Sigmoid colon (tissue), 7 donors: ENCODE data around the gene CDKN2C. TPM values are rescaled to one million over a fixed set of nuclear protein-coding genes. Genes with fewer than 3 reads are reported as not detected.
"Not testable (repeated sequence)": the region's sequence is repeated elsewhere in the genome, so short reads cannot be mapped to it uniquely, and the experiment has no call there.

ENCODE experiments used
- DNase-seq: peaks from one replicate; pipeline ENCODE4 v3.0.0-alpha.2; 2019
- H3K27ac ChIP-seq, 4 donors: fragments of 200-600 bp; sonication (generic); one replicate each; pipeline ENCODE4 v1.5.1; 2016 to 2019; ENCODE audit warnings: mild to moderate bottlenecking in 1 of 4
- H3K27me3 ChIP-seq, 3 donors: fragments of 200-600 bp; sonication (generic); one replicate each; pipeline ENCODE4 v1.5.1; 2019; ENCODE audit warnings: mild to moderate bottlenecking in 1 of 3
- H3K36me3 ChIP-seq, 4 donors: fragments of 200-600 bp; sonication (generic); one replicate each; pipeline ENCODE4 v1.5.1; 2016 to 2019
- H3K4me1 ChIP-seq, 4 donors: fragments of 200-600 bp; sonication (generic); one replicate each; pipeline ENCODE4 v1.5.1; 2017 to 2019
- H3K4me3 ChIP-seq, 4 donors: fragments of 200-600 bp; sonication (generic); one replicate each; pipeline ENCODE4 v1.5.1; 2017 to 2019; ENCODE audit warnings: mild to moderate bottlenecking in 2 of 4, moderate library complexity in 1 of 4
- H3K9me3 ChIP-seq, 4 donors: fragments of 200-600 bp in 3 of 4; sonication (generic) in 3 of 4; one replicate each; pipeline versions ENCODE4 v1.5.1 to v1.6.1; 2013 to 2019
- EP300 ChIP-seq, 4 donors: sonication (generic); formaldehyde crosslinking; IDR thresholded peaks; one replicate each; pipeline ENCODE4 v1.6.1; 2017; ENCODE audit warnings: antibody characterized with exemption in 4 of 4
- POLR2A ChIP-seq, 2 donors: fragments of 450-650 bp; IDR thresholded peaks; one replicate each; pipeline ENCODE4 v1.6.1; 2016; ENCODE audit warnings: antibody characterized with exemption in 2 of 2, mild to moderate bottlenecking in 2 of 2, moderate library complexity in 2 of 2
- POLR2AphosphoS5 ChIP-seq, 4 donors: sonication (generic); formaldehyde crosslinking; IDR thresholded peaks; one replicate each; pipeline ENCODE4 v1.6.1; 2017; ENCODE audit warnings: antibody characterized with exemption in 4 of 4
- WGBS, 2 donors: extraction: QIAGEN DNeasy Blood & Tissue Kit; methylation state at CpG; one replicate each; pipeline ENCODE4 v1.1.7; 2013; 5-methylcytosine and 5-hydroxymethylcytosine counted together
- intact Hi-C: fragments of 100-400 bp; cut with DNase I; formaldehyde crosslinking; loops from one replicate; pipeline ENCODE4 v1.15.1; 2023
- polyA plus RNA-seq, 3 donors: library from polyadenylated mRNA; stranded (reverse); fragments of 200-250 nt; gene quantifications; one replicate each; pipeline ENCODE4 v1.2.3, GENCODE V29; 2013
- total RNA-seq, 4 donors: library from RNA; depleted of rRNA; stranded (reverse); fragments of >200 nt; gene quantifications; one replicate each; pipeline ENCODE4 v1.1.0, GENCODE V29; 2016
- TF ChIP-seq, protein P1 (sequence below), 4 experiments: fragments of 450-650 bp in 3 of 4; fragments of 200-600 bp in 1 of 4; IDR thresholded peaks; one replicate each; pipeline ENCODE4 v1.5.1; 2016 to 2019; ENCODE audit warnings: antibody characterized with exemption in 4 of 4, mild to moderate bottlenecking in 3 of 4, moderate library complexity in 2 of 4
- donor health status: healthy with polysubstance abuse.
- donor health status: Bipolar disorder and iron deficiency.
- donor health status: healthy.

The CDKN2C gene
- total and polyA plus RNA-seq, 7 donors: 10.9 to 31.7 (median 25.8) TPM

- H3K4me3 ChIP-seq: no peak overlapping the region
- no peaks in the 10 kb centered on the region for H3K36me3 ChIP-seq
- TF ChIP-seq POLR2A (IDR thresholded peaks at IDR 0.05): no peak
- TF ChIP-seq, protein P1, sequence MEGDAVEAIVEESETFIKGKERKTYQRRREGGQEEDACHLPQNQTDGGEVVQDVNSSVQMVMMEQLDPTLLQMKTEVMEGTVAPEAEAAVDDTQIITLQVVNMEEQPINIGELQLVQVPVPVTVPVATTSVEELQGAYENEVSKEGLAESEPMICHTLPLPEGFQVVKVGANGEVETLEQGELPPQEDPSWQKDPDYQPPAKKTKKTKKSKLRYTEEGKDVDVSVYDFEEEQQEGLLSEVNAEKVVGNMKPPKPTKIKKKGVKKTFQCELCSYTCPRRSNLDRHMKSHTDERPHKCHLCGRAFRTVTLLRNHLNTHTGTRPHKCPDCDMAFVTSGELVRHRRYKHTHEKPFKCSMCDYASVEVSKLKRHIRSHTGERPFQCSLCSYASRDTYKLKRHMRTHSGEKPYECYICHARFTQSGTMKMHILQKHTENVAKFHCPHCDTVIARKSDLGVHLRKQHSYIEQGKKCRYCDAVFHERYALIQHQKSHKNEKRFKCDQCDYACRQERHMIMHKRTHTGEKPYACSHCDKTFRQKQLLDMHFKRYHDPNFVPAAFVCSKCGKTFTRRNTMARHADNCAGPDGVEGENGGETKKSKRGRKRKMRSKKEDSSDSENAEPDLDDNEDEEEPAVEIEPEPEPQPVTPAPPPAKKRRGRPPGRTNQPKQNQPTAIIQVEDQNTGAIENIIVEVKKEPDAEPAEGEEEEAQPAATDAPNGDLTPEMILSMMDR (IDR thresholded peaks at IDR 0.05): no peak
- no peak for TF ChIP-seq EP300 (IDR thresholded peaks at IDR 0.05)
- TF ChIP-seq POLR2AphosphoS5 (IDR thresholded peaks at IDR 0.05): no peak
- H3K27ac ChIP-seq: no peak overlapping the region
- H3K4me1 ChIP-seq: peaks cover 0 to 9% (median 0%) of the 10 kb centered on the region in 4 donors
- WGBS, 2 donors: 77 to 80% methylated on average over 2 of the region's 2 CpGs
- intact Hi-C loops: no loop called here
- no peaks in the 10 kb centered on the region for H3K27me3 ChIP-seq
- DNase-seq: no peak
- H3K9me3 ChIP-seq: no peaks in the 10 kb centered on the region
Measured at GRCh38 chr1:50936321-50936720, 33.7 kb upstream of the CDKN2C start.

GRCh38 chr1:50940291-50940690, 29.8 kb upstream of the CDKN2C start:
- 91 to 92% methylated on average over 3 of the region's 3 CpGs for WGBS, 2 donors
- H3K36me3 ChIP-seq: no peaks in the 10 kb centered on the region
- peaks cover 0 to 9% (median 0%) of the 10 kb centered on the region in 4 donors for H3K4me1 ChIP-seq
- H3K9me3 ChIP-seq: no peaks in the 10 kb centered on the region
- no peaks in the 10 kb centered on the region for H3K27me3 ChIP-seq
- H3K27ac ChIP-seq: no peak overlapping the region
- intact Hi-C loops: no loop called here
- no peak for DNase-seq
- H3K4me3 ChIP-seq: no peak overlapping the region
- TF ChIP-seq EP300 (IDR thresholded peaks at IDR 0.05): no peak
- no peak for TF ChIP-seq POLR2AphosphoS5 (IDR thresholded peaks at IDR 0.05)
- TF ChIP-seq, protein P1 (IDR thresholded peaks at IDR 0.05): no peak
- no peak for TF ChIP-seq POLR2A (IDR thresholded peaks at IDR 0.05)

- 91 to 94% methylated on average over 1 of the region's 1 CpG for WGBS, 2 donors
Measured at GRCh38 chr1:50942334-50942733, 27.7 kb upstream of the CDKN2C start.

GRCh38 chr1:50949286-50949982, 20.6 kb upstream of the CDKN2C start:
- Histone ChIP-seq H3K36me3 (no peaks in the 10 kb centered on the region), H3K4me3 (no peak overlapping the region), H3K4me1 (no peaks in the 10 kb centered on the region), H3K27ac (no peak overlapping the region), H3K9me3 (no peaks in the 10 kb centered on the region), H3K27me3 (no peaks in the 10 kb centered on the region)
- TF ChIP-seq POLR2A (IDR thresholded peaks at IDR 0.05) (no peak), EP300 (IDR thresholded peaks at IDR 0.05) (no peak), POLR2AphosphoS5 (IDR thresholded peaks at IDR 0.05) (no peak)
- TF ChIP-seq, protein P1 (IDR thresholded peaks at IDR 0.05): no peak
- 85 to 87% methylated on average over 9 of the region's 9 CpGs for WGBS, 2 donors
- intact Hi-C loops: no loop called here
- DNase-seq: no peak

More at GRCh38 chr1:50942334-50942733, 27.7 kb upstream of the CDKN2C start:
- no peak for DNase-seq
- no peaks in the 10 kb centered on the region for H3K9me3 ChIP-seq
- intact Hi-C loops: no loop called here
- no peaks in the 10 kb centered on the region for H3K27me3 ChIP-seq
- H3K4me1 ChIP-seq: no peaks in the 10 kb centered on the region
- no peak overlapping the region for H3K4me3 ChIP-seq
- no peak for TF ChIP-seq POLR2A (IDR thresholded peaks at IDR 0.05)
- TF ChIP-seq, protein P1 (IDR thresholded peaks at IDR 0.05): no peak
- no peak for TF ChIP-seq POLR2AphosphoS5 (IDR thresholded peaks at IDR 0.05)
- no peak for TF ChIP-seq EP300 (IDR thresholded peaks at IDR 0.05)
- no peak overlapping the region for H3K27ac ChIP-seq
- H3K36me3 ChIP-seq: no peaks in the 10 kb centered on the region

- intact Hi-C loops: no loop called here
- H3K27me3 ChIP-seq: no peaks in the 10 kb centered on the region
- no peak overlapping the region for H3K27ac ChIP-seq
- no peaks in the 10 kb centered on the region for H3K4me1 ChIP-seq
- no peak overlapping the region for H3K4me3 ChIP-seq
- no peaks in the 10 kb centered on the region for H3K36me3 ChIP-seq
- WGBS, 2 donors: 17 to 63% methylated on average over 1 of the region's 1 CpG
- H3K9me3 ChIP-seq: no peaks in the 10 kb centered on the region
- TF ChIP-seq EP300 (IDR thresholded peaks at IDR 0.05) (no peak), POLR2A (IDR thresholded peaks at IDR 0.05) (no peak), POLR2AphosphoS5 (IDR thresholded peaks at IDR 0.05) (no peak)
- TF ChIP-seq, protein P1 (IDR thresholded peaks at IDR 0.05): no peak
- no peak for DNase-seq
Measured at GRCh38 chr1:50950396-50950795, 19.6 kb upstream of the CDKN2C start.

DNA sequence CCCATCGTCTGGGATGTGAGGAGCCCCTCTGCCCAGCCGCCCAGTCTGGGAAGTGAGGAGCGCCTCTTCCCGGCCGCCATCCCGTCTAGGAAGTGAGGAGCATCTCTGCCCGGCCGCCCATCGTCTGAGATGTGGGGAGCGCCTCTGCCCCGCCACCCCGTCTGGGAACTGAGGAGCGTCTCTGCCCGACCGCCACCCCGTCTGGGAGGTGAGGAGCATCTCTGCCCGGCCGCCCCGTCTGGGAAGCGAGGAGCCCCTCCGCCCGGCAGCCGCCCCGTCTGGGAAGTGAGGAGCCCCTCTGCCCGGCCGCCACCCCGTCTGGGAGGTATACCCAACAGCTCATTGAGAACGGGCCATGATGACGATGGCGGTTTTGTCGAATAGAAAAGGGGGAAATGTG, 17.5 kb upstream of the CDKN2C start:
- H3K27me3 ChIP-seq, H3K27ac ChIP-seq, H3K4me1 ChIP-seq, intact Hi-C loops, H3K9me3 ChIP-seq, H3K4me3 ChIP-seq, H3K36me3 ChIP-seq, DNase-seq: not testable (repeated sequence)
- 96 to 99% methylated on average over 31 of the region's 31 CpGs for whole genome bisulfite sequencing, 2 donors
